K562 (cell line): ENCODE measurements around the gene COX6A1. TPM values are rescaled to one million over a fixed set of nuclear protein-coding genes. Genes with fewer than 3 reads are reported as not detected.

ENCODE experiments used
- ATAC-seq: fragments of 200-7000 bp; cut with Tn5 transposase; 3 replicates; pipeline ENCODE4 v1.9.1; 2020; ENCODE audit warnings: moderate library complexity
- BruUV-seq: library from RNA; stranded (reverse); fragments of 400-500 nt; replicated peaks from 2 replicates; lab custom pipeline; 2021; lab: Mats Ljungman, UMichigan
- CTCF ChIA-PET: fragments of 300-600 bp; formaldehyde crosslinking; extraction: SDS; loops from one replicate; lab custom pipeline; 2021; ENCODE audit warnings: low intra/inter-chr PET ratio; lab: Yijun Ruan, JAX
- POLR2A ChIA-PET: fragments of 300-600, 350-650 bp; sonication (Branson Sonifier 250); formaldehyde crosslinking; extraction: SDS; loops from one replicate; lab custom pipeline; 2021; ENCODE audit warnings: antibody characterized with exemption, inconsistent platforms; lab: Yijun Ruan, JAX
- DNase-seq, 4 experiments: peaks; one replicate each; pipeline versions ENCODE4 v3.0.0 to v3.0.0-alpha.2; 2011 to 2018; ENCODE audit warnings: low spot score in 3 of 4, mixed read lengths in 3 of 4; ENCODE audit errors: extremely low read depth in 1 of 4
- FAIRE-seq: peaks from 2 replicates; lab custom pipeline; 2011; peaks lifted over from hg19 to GRCh38; lab: Jason Lieb, UNC
- H2AFZ ChIP-seq: 2 replicates; pipeline ENCODE4 v1.6.0; 2011; ENCODE audit warnings: low read depth, low read length, control low read depth, inconsistent platforms
- H3K27ac ChIP-seq: fragments of 200-600 bp; 3 replicates; pipeline ENCODE4 v1.8.0; 2011; ENCODE audit warnings: low read depth, mild to moderate bottlenecking, control low read depth, inconsistent platforms, low read length, moderate library complexity, mixed read lengths; ENCODE audit errors: extremely low read depth
- H3K27me3 ChIP-seq, 2 experiments: fragments of 300-600 bp in 1 of 2; 2 replicates in 1 of 2; 3 replicates in 1 of 2; pipeline versions ENCODE4 v1.6.0 to v1.8.0; 2011; ENCODE audit warnings: inconsistent platforms in 2 of 2, low read length in 2 of 2, mild to moderate bottlenecking in 1 of 2, mixed read lengths in 1 of 2, moderate library complexity in 1 of 2; ENCODE audit not compliant: control insufficient read depth in 2 of 2, insufficient read depth in 2 of 2
- H3K36me3 ChIP-seq: fragments of 300-600 bp; 3 replicates; pipeline ENCODE4 v1.8.0; 2011; ENCODE audit warnings: mild to moderate bottlenecking, low read length, inconsistent platforms; ENCODE audit not compliant: control insufficient read depth, insufficient read depth
- H3K4me1 ChIP-seq, 2 experiments: fragments of 200-600 bp in 1 of 2; replicated peaks in 1 of 2; 2 replicates in 1 of 2; 3 replicates in 1 of 2; pipeline versions ENCODE4 v1.5.1 to v1.8.0; 2011; ENCODE audit warnings: inconsistent platforms in 2 of 2, low read length in 2 of 2, mild to moderate bottlenecking in 1 of 2, mixed read lengths in 1 of 2, moderate library complexity in 1 of 2; ENCODE audit not compliant: control insufficient read depth in 2 of 2, insufficient read depth in 2 of 2
- H3K4me2 ChIP-seq: 2 replicates; pipeline ENCODE4 v1.6.1; 2011; ENCODE audit warnings: low read length, control low read depth, inconsistent platforms, mixed read lengths; ENCODE audit not compliant: insufficient read depth
- H3K4me3 ChIP-seq: fragments of 200-600 bp; sonication (generic), shearing (Covaris generic); 2 replicates; pipeline ENCODE4 v1.5.1; 2016; ENCODE audit warnings: control low read depth, inconsistent platforms
- H3K79me2 ChIP-seq: fragments of 200-600 bp; 3 replicates; pipeline ENCODE4 v1.8.0; 2011; ENCODE audit warnings: low read length, inconsistent platforms; ENCODE audit not compliant: control insufficient read depth, insufficient read depth
- H3K9ac ChIP-seq, 2 experiments: 2 replicates each; pipeline versions ENCODE4 v1.6.0 to v1.6.1; 2011; ENCODE audit warnings: low read depth in 2 of 2, low read length in 2 of 2, control low read depth in 1 of 2, inconsistent platforms in 1 of 2, mild to moderate bottlenecking in 1 of 2, mixed read lengths in 1 of 2; ENCODE audit not compliant: insufficient read depth in 1 of 2
- H3K9me1 ChIP-seq: one replicate; pipeline ENCODE4 v1.6.0; 2011; ENCODE audit warnings: inconsistent platforms, mild to moderate bottlenecking, low read length, moderate library complexity; ENCODE audit not compliant: control insufficient read depth, insufficient read depth
- H3K9me3 ChIP-seq: replicated peaks from 2 replicates; pipeline ENCODE4 v1.5.1; 2011; ENCODE audit warnings: low read depth, low read length, inconsistent platforms; ENCODE audit not compliant: control insufficient read depth, insufficient read depth
- H4K20me1 ChIP-seq: replicated peaks from 2 replicates; pipeline ENCODE4 v1.6.1; 2011; ENCODE audit warnings: low read length, inconsistent platforms, mixed read lengths; ENCODE audit not compliant: control insufficient read depth, insufficient read depth
- CHD1 ChIP-seq: fragments of 200-600 bp; sonication (generic); IDR thresholded peaks from one replicate; pipeline ENCODE4 v1.6.1; 2012; ENCODE audit warnings: mild to moderate bottlenecking, moderate library complexity, low read length, inconsistent platforms
- COPS2 ChIP-seq: fragments of 450-650 bp; conservative IDR thresholded peaks from 2 replicates; pipeline ENCODE4 v1.6.1; 2016; ENCODE audit warnings: mild to moderate bottlenecking, moderate library complexity
- CREB3L1 ChIP-seq: fragments of 450-650 bp; IDR thresholded peaks from 2 replicates; pipeline ENCODE4 v1.6.1; 2014; ENCODE audit warnings: low read depth, mild to moderate bottlenecking, moderate library complexity, borderline replicate concordance
- CREM ChIP-seq: IDR thresholded peaks from 2 replicates; pipeline ENCODE4 v1.6.1; 2014; ENCODE audit warnings: antibody characterized with exemption, low read depth
- EGR1 ChIP-seq: fragments of 450-650 bp; conservative IDR thresholded peaks from 2 replicates; pipeline ENCODE4 v1.6.1; 2017; ENCODE audit warnings: mild to moderate bottlenecking
- EP400 ChIP-seq: fragments of 450-650 bp; IDR thresholded peaks from 2 replicates; pipeline ENCODE4 v1.6.1; 2017; ENCODE audit warnings: antibody characterized with exemption, mild to moderate bottlenecking, moderate library complexity
- ESRRA ChIP-seq: fragments of 450-650 bp; IDR thresholded peaks from 2 replicates; pipeline ENCODE4 v1.6.1; 2014; ENCODE audit warnings: low read depth, mild to moderate bottlenecking, moderate library complexity, borderline replicate concordance
- GABPA ChIP-seq: fragments of 200-800 bp; sonication (Bioruptor generic); conservative IDR thresholded peaks from 2 replicates; pipeline ENCODE4 v1.6.1; 2016; ENCODE audit warnings: low read depth, missing genetic modification characterization, missing compliant biosample characterization
- HNRNPH1 ChIP-seq: fragments of 200-400 bp; formaldehyde crosslinking; optimal IDR thresholded peaks from 2 replicates; pipeline ENCODE3; 2017; ENCODE audit warnings: low read depth, mild to moderate bottlenecking, low read length, moderate library complexity
- KDM1A ChIP-seq, 2 experiments: fragments of 450-650 bp; IDR thresholded peaks; 2 replicates each; pipeline ENCODE4 v1.6.1; 2016; ENCODE audit warnings: mild to moderate bottlenecking in 2 of 2
- PHB ChIP-seq: fragments of 250-450 bp; sonication (Bioruptor Pico); IDR thresholded peaks from 2 replicates; pipeline ENCODE4 v1.5.0; 2021
- RB1 ChIP-seq: fragments of 450-650 bp; IDR thresholded peaks from 2 replicates; pipeline ENCODE4 v1.6.1; 2017; ENCODE audit warnings: low read depth, mild to moderate bottlenecking
- RBFOX2 ChIP-seq: fragments of 200-400 bp; formaldehyde crosslinking; IDR thresholded peaks from 2 replicates; pipeline ENCODE4 v1.6.1; 2017; ENCODE audit warnings: low read depth, mild to moderate bottlenecking, low read length, moderate library complexity
- RBM22 ChIP-seq: fragments of 200-400 bp; formaldehyde crosslinking; IDR thresholded peaks from 2 replicates; pipeline ENCODE4 v1.6.1; 2018; ENCODE audit warnings: low read length, low read depth; ENCODE audit not compliant: poor library complexity, severe bottlenecking
- SIN3A ChIP-seq, 2 experiments: fragments of 150-350 bp in 1 of 2; IDR thresholded peaks; 2 replicates each; pipeline ENCODE4 v1.6.1; 2011 to 2016; ENCODE audit warnings: borderline replicate concordance in 2 of 2, low read depth in 2 of 2, low read length in 2 of 2, mild to moderate bottlenecking in 2 of 2, moderate library complexity in 2 of 2; ENCODE audit not compliant: control insufficient read depth in 1 of 2
- ZBTB1 ChIP-seq: sonication (generic); formaldehyde crosslinking; IDR thresholded peaks from 2 replicates; pipeline ENCODE4 v1.8.1; 2023; ENCODE audit warnings: missing genetic modification reagents, low read depth, mild to moderate bottlenecking, borderline replicate concordance
- ZBTB17 ChIP-seq: fragments of 450-650 bp; formaldehyde crosslinking; IDR thresholded peaks from 2 replicates; pipeline ENCODE4 v1.4.0; 2020; ENCODE audit warnings: mild to moderate bottlenecking
- ZFX ChIP-seq: sonication (generic); formaldehyde crosslinking; IDR thresholded peaks from 2 replicates; pipeline ENCODE4 v1.8.0; 2022; ENCODE audit warnings: mild to moderate bottlenecking, missing genetic modification reagents, moderate library complexity
- WGBS: fragments of 100-300 bp; shearing (Covaris generic); methylation state at CpG from one replicate; pipeline ENCODE4 v1.1.6; 2016; ENCODE audit warnings: low coverage, mixed read lengths; ENCODE audit not compliant: insufficient coverage; ENCODE audit errors: missing lambda C conversion rate; 5-methylcytosine and 5-hydroxymethylcytosine counted together
- in situ Hi-C: fragments of 300-500 bp; cut with MboI; formaldehyde crosslinking; loops from 4 replicates; pipeline ENCODE4 v1.15.0; 2018; ENCODE audit warnings: inconsistent platforms, mixed read lengths
- intact Hi-C: fragments of 100-400 bp; cut with micrococcal nuclease; formaldehyde crosslinking; loops from 2 replicates; pipeline ENCODE4 v1.14.2; 2022
- polyA plus RNA-seq, 8 experiments: library from polyadenylated mRNA; depleted of rRNA in 4 of 8; stranded (reverse) in 5 of 8; unstranded in 3 of 8; fragments of >200 nt; fragmentation: Nextera tagmentation in 2 of 8; fragmentation: Illumina TruSeq in 1 of 8; extraction: Ambion mirVana in 2 of 8; extraction: Trizol in 1 of 8; gene quantifications; 2 replicates each; pipeline versions ENCODE4 v1.2.1 to v1.2.3, GENCODE V29; 2011 to 2014; ENCODE audit warnings: inconsistent platforms in 1 of 8, missing spikeins in 1 of 8
- total RNA-seq, 7 experiments: library from RNA; depleted of rRNA in 6 of 7; stranded (reverse); fragments of >200 nt in 6 of 7; fragmentation: Illumina TruSeq in 2 of 7; extraction: Trizol in 2 of 7; gene quantifications; 2 replicates each; pipeline versions ENCODE4 v1.2.1 to v1.2.3, GENCODE V29; 2011 to 2021; ENCODE audit warnings: low replicate concordance in 1 of 7
- TF ChIP-seq, protein P1 (sequence below): fragments of 200-800 bp; sonication (Bioruptor generic); IDR thresholded peaks from 2 replicates; pipeline ENCODE4 v1.6.1; 2017; ENCODE audit warnings: missing genetic modification characterization, missing compliant biosample characterization

COX6A1 gene
- total and polyA plus RNA-seq, 9 of the 15 experiments (the other 6 are each of a cell fraction or from before 2014, with no cell fraction given): 414 to 4,142 (median 931) TPM

- no TSS peak for BruUV-seq
- peak in 1 of 2 experiments; percentile 19; a peak in 1 of 4 replicates for TF ChIP-seq SIN3A (IDR thresholded peaks at IDR 0.05; ENCODE audit: borderline replicate concordance in 2 of 2, control insufficient read depth in 1 of 2, low read depth in 2 of 2, low read length in 2 of 2)
- 0 out of 2 replicates have a peak, but pooled peaks have one; percentile 2 for TF ChIP-seq ESRRA
- 0 out of 2 replicates have a peak, but pooled peaks have one; percentile 39 for TF ChIP-seq PHB (CRISPR knock-in tag)
- peak; percentile 91 for TF ChIP-seq CHD1
- no peak for TF ChIP-seq COPS2
- peak; percentile 43 for TF ChIP-seq RBM22
- TF ChIP-seq ZBTB1 (CRISPR knock-in tag): peak; percentile 36; the same call in 1 of the 2 replicates
- TF ChIP-seq ZFX (CRISPR knock-in tag): peak; percentile 59
- peak in 1 of 2 experiments; percentile 55; a peak in 1 of 4 replicates for TF ChIP-seq KDM1A (IDR thresholded peaks at IDR 0.05)
- TF ChIP-seq, protein P1, sequence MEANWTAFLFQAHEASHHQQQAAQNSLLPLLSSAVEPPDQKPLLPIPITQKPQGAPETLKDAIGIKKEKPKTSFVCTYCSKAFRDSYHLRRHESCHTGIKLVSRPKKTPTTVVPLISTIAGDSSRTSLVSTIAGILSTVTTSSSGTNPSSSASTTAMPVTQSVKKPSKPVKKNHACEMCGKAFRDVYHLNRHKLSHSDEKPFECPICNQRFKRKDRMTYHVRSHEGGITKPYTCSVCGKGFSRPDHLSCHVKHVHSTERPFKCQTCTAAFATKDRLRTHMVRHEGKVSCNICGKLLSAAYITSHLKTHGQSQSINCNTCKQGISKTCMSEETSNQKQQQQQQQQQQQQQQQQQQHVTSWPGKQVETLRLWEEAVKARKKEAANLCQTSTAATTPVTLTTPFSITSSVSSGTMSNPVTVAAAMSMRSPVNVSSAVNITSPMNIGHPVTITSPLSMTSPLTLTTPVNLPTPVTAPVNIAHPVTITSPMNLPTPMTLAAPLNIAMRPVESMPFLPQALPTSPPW (CRISPR knock-in tag): peak; percentile 89
- 0 out of 2 replicates have a peak, but pooled peaks have one; percentile 30 for TF ChIP-seq RB1
- no peak for TF ChIP-seq EP400
- no peak for TF ChIP-seq ZBTB17 (CRISPR knock-in tag)
- peak; percentile 78 for TF ChIP-seq GABPA (tag)
- TF ChIP-seq CREM: 0 out of 2 replicates have a peak, but pooled peaks have one; percentile 9
- TF ChIP-seq CREB3L1: no peak
- peak; percentile 61 for TF ChIP-seq RBFOX2
- no peak for TF ChIP-seq HNRNPH1
- peak; percentile 40 for TF ChIP-seq EGR1
Measured at GRCh38 chr12:120468821-120469449, 31.0 kb downstream of the COX6A1 start.

More at GRCh38 chr12:120468821-120469449, 31.0 kb downstream of the COX6A1 start:
- Histone ChIP-seq H3K4me2 (peak overlapping the region; percentile 97), H3K27ac (peak overlapping the region; percentile 96), H3K9me3 (no peaks in the 10 kb centered on the region), H3K9ac (peak overlapping the region; percentile 87 to 100), H3K4me1 (peaks cover 20 to 33% of the 10 kb centered on the region in 2 experiments), H3K36me3 (peaks cover 46% of the 10 kb centered on the region), H3K79me2 (peaks cover 92% of the 10 kb centered on the region), H3K4me3 (peak overlapping the region; percentile 90), H4K20me1 (peaks cover 28% of the 10 kb centered on the region), H3K27me3 (no peaks in the 10 kb centered on the region), H2AFZ (peak overlapping the region; percentile 58; the same call in 1 of the 2 replicates), H3K9me1 (no peaks in the 10 kb centered on the region)
- FAIRE-seq (no peak), ATAC-seq (peak; percentile 53), DNase-seq (peak; percentile 64 to 92 (median 86))
- intact Hi-C loops (loop anchor here (1.0 to 5.0 kb wide), 2 partner anchors 27 to 113 kb away; partner anchors contain the start of genes DYNLL1 and POP5), in situ Hi-C loops (no loop called here)
- POLR2A ChIA-PET: interaction anchor here (0.6 to 3.1 kb wide), 20 partner anchors 9 to 981 kb away, joined by 3 to 23 read pairs (median 4); partner anchors contain the start of genes RNU4-1, RNU4-2 and RPLP0
- CTCF ChIA-PET: interaction anchor here (1.1 kb wide), 1 partner anchor 28 kb away, joined by 3 read pairs; no protein-coding TSS in a partner anchor
- WGBS: under 1% methylated on average over 43 of the region's 57 CpGs
